Natural killer cell (primary cell): Measurements from ENCODE around the gene SASH1. TPM values are rescaled to one million over a fixed set of nuclear protein-coding genes. Genes with fewer than 3 reads are reported as not detected.

Experiments
- ATAC-seq, 3 donors: fragments of 150-1000 bp in 2 of 3; fragments of 200-7000 bp in 1 of 3; cut with Tn5 transposase; 1 replicate in 1 of 3; 2 replicates in 2 of 3; pipeline ENCODE4 v1.10.0; 2021; ENCODE audit warnings: mild to moderate bottlenecking in 2 of 3, moderate library complexity in 2 of 3
- DNase-seq, 2 donors: peaks; one replicate each; pipeline versions ENCODE4 v3.0.0 to v3.0.0-alpha.2; 2013 to 2021; ENCODE audit warnings: mixed read lengths in 1 of 2
- H3K27ac ChIP-seq: one replicate; pipeline ENCODE4 v1.5.1; 2013; ENCODE audit warnings: mild to moderate bottlenecking, low read length
- H3K27me3 ChIP-seq: one replicate; pipeline ENCODE4 v1.6.1; 2013; ENCODE audit warnings: low read length; ENCODE audit not compliant: control insufficient read depth, insufficient read depth
- H3K36me3 ChIP-seq: one replicate; pipeline ENCODE4 v1.6.1; 2013; ENCODE audit warnings: low read length; ENCODE audit not compliant: control insufficient read depth, insufficient read depth
- H3K4me1 ChIP-seq: one replicate; pipeline ENCODE4 v1.6.1; 2013; ENCODE audit warnings: low read length; ENCODE audit not compliant: control insufficient read depth, insufficient read depth
- H3K4me3 ChIP-seq: one replicate; pipeline ENCODE4 v1.5.1; 2013; ENCODE audit warnings: low read length
- H3K9me3 ChIP-seq: one replicate; pipeline ENCODE4 v1.6.1; 2013; ENCODE audit warnings: low read length; ENCODE audit not compliant: control insufficient read depth, insufficient read depth
- H3K27ac Mint-ChIP-seq, 2 donors: one replicate each; pipeline ENCODE4 v1.8.0; 2022; ENCODE audit warnings: mild to moderate bottlenecking in 2 of 2, mixed read lengths in 2 of 2, moderate library complexity in 1 of 2
- H3K27me3 Mint-ChIP-seq, 2 donors: one replicate each; pipeline ENCODE4 v1.8.0; 2022; ENCODE audit warnings: low read depth in 2 of 2, mixed read lengths in 2 of 2
- H3K36me3 Mint-ChIP-seq: one replicate; pipeline ENCODE4 v1.8.0; 2022; ENCODE audit warnings: mixed read lengths
- H3K4me1 Mint-ChIP-seq, 2 donors: one replicate each; pipeline ENCODE4 v1.8.0; 2022; ENCODE audit warnings: mixed read lengths in 2 of 2
- H3K4me3 Mint-ChIP-seq: one replicate; pipeline ENCODE4 v1.8.0; 2022; ENCODE audit warnings: mild to moderate bottlenecking, moderate library complexity, mixed read lengths
- H3K9me3 Mint-ChIP-seq, 2 donors: one replicate each; pipeline ENCODE4 v1.8.0; 2022; ENCODE audit warnings: mixed read lengths in 2 of 2
- CTCF ChIP-seq: fragments of 200-600 bp; IDR thresholded peaks from one replicate; pipeline ENCODE4 v1.8.0; 2022; ENCODE audit warnings: antibody characterized with exemption
- WGBS: methylation state at CpG from one replicate; pipeline ENCODE4 v1.1.7; 2013; ENCODE audit warnings: missing lambda C conversion rate; ENCODE audit not compliant: insufficient coverage; 5-methylcytosine and 5-hydroxymethylcytosine counted together
- intact Hi-C: fragments of 100-400 bp; cut with micrococcal nuclease; formaldehyde crosslinking; loops from one replicate; pipeline ENCODE4 v1.14.2; 2022
- total RNA-seq, 4 donors: library from RNA; stranded (reverse); fragments of 120-200 nt in 1 of 4; gene quantifications; one replicate each; pipeline versions ENCODE4 v1.2.3 to v1.2.4, GENCODE V29; 2013 to 2022

Gene SASH1
- total RNA-seq, 3 donors from 2014 or later (not counting 1 experiment from before 2014, with no cell fraction given), result 0.63 to 6.2 (median 2.7) TPM

GRCh38 chr6:148406579-148407371 lies 64.1 kb downstream of the SASH1 start:
- intact Hi-C loops, result no loop called here
- DNase-seq, result no peak
- TF ChIP-seq CTCF, result no peak
- H3K27ac Mint-ChIP-seq, result no peak overlapping the region
- Histone ChIP-seq H3K27ac (no peak overlapping the region), H3K9me3 (no peaks in the 10 kb centered on the region), H3K36me3 (no peaks in the 10 kb centered on the region), H3K4me1 (no peaks in the 10 kb centered on the region), H3K4me3 (no peak overlapping the region), H3K27me3 (no peaks in the 10 kb centered on the region)
- no peaks in the 10 kb centered on the region for H3K9me3 Mint-ChIP-seq
- peaks cover 5 to 14% of the 10 kb centered on the region in 2 donors for H3K27me3 Mint-ChIP-seq
- H3K36me3 Mint-ChIP-seq, result no peaks in the 10 kb centered on the region
- ATAC-seq, result no peak
- H3K4me1 Mint-ChIP-seq, result no peaks in the 10 kb centered on the region
- WGBS, result 70% methylated on average over 5 of the region's 6 CpGs
- H3K4me3 Mint-ChIP-seq, result no peak overlapping the region

DNA sequence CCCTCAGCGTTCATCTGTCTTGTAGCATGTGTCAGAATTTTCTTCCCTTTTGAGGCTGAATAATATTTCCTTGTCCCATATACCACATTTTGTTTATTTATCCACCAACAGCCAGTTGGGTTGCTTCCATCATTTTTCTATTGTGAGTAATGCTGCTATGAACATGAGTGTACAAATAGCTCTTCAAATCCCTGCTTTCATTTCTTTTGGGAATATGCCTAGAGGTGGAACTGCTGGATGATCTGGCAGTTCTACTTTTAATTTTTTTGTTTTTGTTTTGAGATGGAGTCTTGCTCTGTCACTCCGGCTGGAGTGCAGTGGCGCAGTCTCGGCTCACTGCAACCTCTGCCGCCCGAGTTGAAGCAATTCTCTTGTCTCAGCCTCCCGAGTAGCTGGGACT lies 64.7 kb downstream of the SASH1 start:
- Histone ChIP-seq H3K27me3 (no peaks in the 10 kb centered on the region), H3K27ac (no peak overlapping the region), H3K4me1 (no peaks in the 10 kb centered on the region), H3K4me3 (no peak overlapping the region), H3K9me3 (no peaks in the 10 kb centered on the region), H3K36me3 (no peaks in the 10 kb centered on the region)
- H3K4me3 Mint-ChIP-seq, result no peak overlapping the region
- DNase-seq (no peak), ATAC-seq (no peak)
- TF ChIP-seq CTCF, result no peak
- H3K4me1 Mint-ChIP-seq, result no peaks in the 10 kb centered on the region
- WGBS, result 93% methylated on average over 6 of the region's 7 CpGs
- peaks cover 5 to 12% of the 10 kb centered on the region in 2 donors for H3K27me3 Mint-ChIP-seq
- H3K36me3 Mint-ChIP-seq, result no peaks in the 10 kb centered on the region
- intact Hi-C loops, result no loop called here
- H3K9me3 Mint-ChIP-seq, result no peaks in the 10 kb centered on the region
- H3K27ac Mint-ChIP-seq, result no peak overlapping the region

DNA sequence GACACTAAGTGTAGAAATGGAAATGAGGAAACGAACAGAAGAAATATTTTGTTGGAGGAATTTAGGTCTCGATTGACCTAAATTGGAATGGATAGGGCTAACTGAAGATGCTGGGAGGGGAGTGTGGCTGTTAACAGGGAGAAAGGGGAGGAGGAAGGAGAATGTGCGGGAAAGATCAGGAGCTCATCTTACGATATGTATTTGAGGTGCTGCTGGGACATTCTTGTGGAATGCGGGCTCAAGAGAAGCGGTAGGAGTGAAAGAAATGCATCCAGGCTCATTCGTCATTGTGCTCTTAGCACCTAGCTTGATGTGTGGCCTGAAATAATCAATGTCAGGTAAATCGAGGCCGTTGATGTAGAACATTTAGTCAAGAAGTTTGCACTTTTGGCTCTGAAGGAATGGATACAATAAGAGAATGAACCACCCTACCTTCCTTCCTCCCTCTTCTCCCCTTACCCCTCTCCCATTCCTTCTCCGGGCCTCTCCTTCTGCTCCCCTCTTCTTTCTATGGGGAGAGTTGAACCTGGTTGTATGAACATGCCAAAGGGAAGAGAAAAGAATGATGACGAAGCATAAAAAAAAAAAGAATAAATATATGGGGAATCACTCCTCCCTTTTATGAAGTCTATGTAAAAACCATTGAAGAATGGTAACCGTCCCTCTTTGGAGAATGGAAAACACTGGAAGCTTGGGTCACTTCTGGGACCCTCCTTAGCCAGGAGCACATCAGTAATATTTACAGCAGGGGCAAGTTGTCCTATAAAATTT lies 70.9 kb downstream of the SASH1 start:
- Mint-ChIP-seq H3K4me3 (no peak overlapping the region), H3K36me3 (no peaks in the 10 kb centered on the region), H3K9me3 (no peaks in the 10 kb centered on the region), H3K27me3 (peaks cover 7 to 14% of the 10 kb centered on the region in 2 donors), H3K4me1 (no peaks in the 10 kb centered on the region), H3K27ac (no peak overlapping the region)
- no peak overlapping the region for H3K27ac ChIP-seq
- H3K4me1 ChIP-seq, result no peaks in the 10 kb centered on the region
- no peaks in the 10 kb centered on the region for H3K36me3 ChIP-seq
- no peak overlapping the region for H3K4me3 ChIP-seq
- no peak for ATAC-seq
- H3K9me3 ChIP-seq, result no peaks in the 10 kb centered on the region
- DNase-seq, result no peak
- 91% methylated on average over 8 of the region's 12 CpGs for WGBS
- TF ChIP-seq CTCF, result no peak
- no peaks in the 10 kb centered on the region for H3K27me3 ChIP-seq
- intact Hi-C loops, result no loop called here
